ENCODE results near the gene SLC39A6. TPM values are rescaled to one million over a fixed set of nuclear protein-coding genes. Genes with fewer than 3 reads are reported as not detected.

SLC39A6 gene
- polyA plus RNA-seq, 1 of the 3 experiments (the other 2 are of a cell fraction) = 67.4 TPM

DNA sequence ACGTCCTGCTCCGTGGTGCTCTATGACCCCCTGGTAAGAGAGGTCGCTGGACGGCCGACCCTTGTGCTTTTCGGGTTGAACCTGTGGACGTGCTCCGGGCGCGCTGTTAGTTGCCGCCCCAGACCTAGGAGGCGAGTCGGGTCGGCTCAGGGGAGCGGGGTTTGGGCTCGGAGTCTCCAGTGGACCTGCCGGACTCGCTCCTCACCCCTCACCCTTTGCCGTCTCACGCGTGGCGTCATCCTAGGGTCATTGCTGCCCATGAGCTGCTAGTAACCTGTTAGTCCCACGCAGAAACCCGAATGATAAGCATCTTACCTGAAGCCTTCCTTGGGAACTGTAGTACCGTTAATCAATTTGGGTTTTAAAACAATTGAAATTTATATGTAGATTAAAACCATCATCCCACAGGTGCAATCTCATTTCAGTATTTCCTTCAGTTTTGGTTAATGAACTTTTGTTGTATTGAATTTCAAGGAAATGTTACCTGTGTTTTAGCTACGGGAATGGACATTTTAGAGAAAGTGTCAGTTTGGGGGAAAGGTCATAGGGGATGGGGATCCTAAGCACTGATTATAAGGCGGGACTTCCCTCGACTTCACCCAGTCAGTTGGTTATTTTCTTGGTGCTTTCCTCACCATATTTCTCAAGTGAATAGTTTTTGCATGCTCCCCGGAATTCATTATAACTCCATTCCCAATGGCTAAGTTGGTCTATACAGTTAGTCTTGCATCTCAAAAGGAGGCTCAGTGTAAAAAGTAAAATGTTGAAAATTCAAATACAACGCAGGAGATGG, 1.1 kb upstream of the SLC39A6 start:
- Histone ChIP-seq H2AFZ (ENCODE audit: low read depth) (peak overlapping the region; percentile 100), H3K9me3 (no peaks in the 10 kb centered on the region), H3K4me3 (ENCODE audit: low read depth in 2 of 2, low read length in 1 of 2) (peak overlapping the region; percentile 95 to 100), H3F3A (replicated peaks; ENCODE audit: insufficient read depth) (no peaks in the 10 kb centered on the region), H3K9me2 (no peaks in the 10 kb centered on the region), H3K27ac (ENCODE audit: low read depth in 2 of 2, low read length in 1 of 2) (peak overlapping the region; percentile 99 to 100), H3K36me3 (replicated peaks in 1 of 2; ENCODE audit: control insufficient read depth in 1 of 2, insufficient read depth in 2 of 2, low read length in 1 of 2) (peaks cover 22 to 31% of the 10 kb centered on the region in 2 experiments), H4K20me1 (ENCODE audit: insufficient read depth) (peaks cover 43% of the 10 kb centered on the region), H3K9ac (peak overlapping the region; percentile 100), H3K4me2 (peak overlapping the region; percentile 100), H3K27me3 (ENCODE audit: insufficient read depth) (no peaks in the 10 kb centered on the region), H3K4me1 (ENCODE audit: control insufficient read depth in 1 of 2, insufficient read depth in 2 of 2, low read depth in 1 of 2, low read length in 1 of 2) (peaks cover 4 to 38% of the 10 kb centered on the region in 2 experiments; a peak in 2 of 4 replicates), H3K79me2 (ENCODE audit: insufficient read depth) (peaks cover 85% of the 10 kb centered on the region)
- TF ChIP-seq YY1 (IDR thresholded peaks at IDR 0.05; ENCODE audit: low read depth) (no peak), POLR2AphosphoS5 (IDR thresholded peaks at IDR 0.05; ENCODE audit: low read depth, low read length) (no peak), MEF2A (IDR thresholded peaks at IDR 0.05; ENCODE audit: borderline replicate concordance, low read depth) (no peak), EZH2phosphoT487 (IDR thresholded peaks at IDR 0.05; ENCODE audit: borderline replicate concordance, low read depth) (no peak), MXI1 (IDR thresholded peaks at IDR 0.05; ENCODE audit: low read depth, low read length) (no peak; the same call in 1 of the 2 replicates), SIN3A (IDR thresholded peaks at IDR 0.05; ENCODE audit: borderline replicate concordance, low read depth, low read length) (no peak), RXRA (IDR thresholded peaks at IDR 0.05; ENCODE audit: borderline replicate concordance, low read depth) (no peak), TCF12 (IDR thresholded peaks at IDR 0.05) (no peak)
- TF ChIP-seq, protein P1, sequence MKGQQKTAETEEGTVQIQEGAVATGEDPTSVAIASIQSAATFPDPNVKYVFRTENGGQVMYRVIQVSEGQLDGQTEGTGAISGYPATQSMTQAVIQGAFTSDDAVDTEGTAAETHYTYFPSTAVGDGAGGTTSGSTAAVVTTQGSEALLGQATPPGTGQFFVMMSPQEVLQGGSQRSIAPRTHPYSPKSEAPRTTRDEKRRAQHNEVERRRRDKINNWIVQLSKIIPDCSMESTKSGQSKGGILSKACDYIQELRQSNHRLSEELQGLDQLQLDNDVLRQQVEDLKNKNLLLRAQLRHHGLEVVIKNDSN (IDR thresholded peaks at IDR 0.05; ENCODE audit: borderline replicate concordance, low read depth) = no peak
- TF ChIP-seq, protein P2, sequence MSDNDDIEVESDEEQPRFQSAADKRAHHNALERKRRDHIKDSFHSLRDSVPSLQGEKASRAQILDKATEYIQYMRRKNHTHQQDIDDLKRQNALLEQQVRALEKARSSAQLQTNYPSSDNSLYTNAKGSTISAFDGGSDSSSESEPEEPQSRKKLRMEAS (IDR thresholded peaks at IDR 0.05; ENCODE audit: low read depth) = no peak
- TF ChIP-seq, protein P3, sequence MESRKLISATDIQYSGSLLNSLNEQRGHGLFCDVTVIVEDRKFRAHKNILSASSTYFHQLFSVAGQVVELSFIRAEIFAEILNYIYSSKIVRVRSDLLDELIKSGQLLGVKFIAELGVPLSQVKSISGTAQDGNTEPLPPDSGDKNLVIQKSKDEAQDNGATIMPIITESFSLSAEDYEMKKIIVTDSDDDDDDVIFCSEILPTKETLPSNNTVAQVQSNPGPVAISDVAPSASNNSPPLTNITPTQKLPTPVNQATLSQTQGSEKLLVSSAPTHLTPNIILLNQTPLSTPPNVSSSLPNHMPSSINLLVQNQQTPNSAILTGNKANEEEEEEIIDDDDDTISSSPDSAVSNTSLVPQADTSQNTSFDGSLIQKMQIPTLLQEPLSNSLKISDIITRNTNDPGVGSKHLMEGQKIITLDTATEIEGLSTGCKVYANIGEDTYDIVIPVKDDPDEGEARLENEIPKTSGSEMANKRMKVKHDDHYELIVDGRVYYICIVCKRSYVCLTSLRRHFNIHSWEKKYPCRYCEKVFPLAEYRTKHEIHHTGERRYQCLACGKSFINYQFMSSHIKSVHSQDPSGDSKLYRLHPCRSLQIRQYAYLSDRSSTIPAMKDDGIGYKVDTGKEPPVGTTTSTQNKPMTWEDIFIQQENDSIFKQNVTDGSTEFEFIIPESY (IDR thresholded peaks at IDR 0.05; ENCODE audit: borderline replicate concordance, low read depth) = no peak
- ChIA-PET POLR2A (interaction anchor here (0.8 to 1.8 kb wide), 3 partner anchors 63 to 260 kb away, joined by 3 read pairs; no protein-coding TSS in a partner anchor), CTCF (interaction anchor here (0.5 to 1.4 kb wide), 3 partner anchors 16 to 443 kb away, joined by 3 to 7 read pairs (median 4); no protein-coding TSS in a partner anchor)
- DNase-seq = peak; percentile 22
- WGBS (ENCODE audit: low lambda C conversion rate) = 2% methylated on average over 16 of the region's 30 CpGs

DNA sequence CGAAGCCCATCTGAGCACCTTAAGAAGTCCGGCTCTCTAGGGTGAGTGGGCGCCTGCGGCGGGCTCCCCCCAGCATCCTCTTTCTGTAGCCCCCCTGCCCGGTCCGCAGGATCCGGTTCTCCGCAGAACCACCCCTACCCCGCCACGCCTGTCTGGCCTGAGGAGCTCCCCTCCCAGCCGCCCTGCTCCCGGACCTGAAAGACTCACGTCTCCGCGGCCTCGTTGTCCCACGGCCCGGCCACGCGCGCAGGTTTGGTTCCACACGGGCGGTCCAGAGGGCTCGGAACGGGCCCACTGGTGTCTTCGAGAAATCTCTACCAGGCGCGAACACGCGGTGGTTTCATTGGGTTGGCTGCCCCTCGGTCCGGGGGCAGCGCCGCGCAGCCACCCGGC, 237 bp downstream of the SLC39A6 start:
- Histone ChIP-seq H3K9me3 (no peaks in the 10 kb centered on the region), H3K27me3 (ENCODE audit: insufficient read depth) (no peaks in the 10 kb centered on the region), H3F3A (replicated peaks; ENCODE audit: insufficient read depth) (no peaks in the 10 kb centered on the region), H3K36me3 (replicated peaks in 1 of 2; ENCODE audit: control insufficient read depth in 1 of 2, insufficient read depth in 2 of 2, low read length in 1 of 2) (peaks cover 20 to 34% of the 10 kb centered on the region in 2 experiments), H3K4me2 (peak overlapping the region; percentile 100), H3K79me2 (ENCODE audit: insufficient read depth) (peaks cover 73% of the 10 kb centered on the region), H2AFZ (ENCODE audit: low read depth) (peak overlapping the region; percentile 91), H3K9me2 (no peaks in the 10 kb centered on the region), H3K4me1 (ENCODE audit: control insufficient read depth in 1 of 2, insufficient read depth in 2 of 2, low read depth in 1 of 2, low read length in 1 of 2) (peaks cover 4 to 36% of the 10 kb centered on the region in 2 experiments; a peak in 2 of 4 replicates), H3K9ac (peak overlapping the region; percentile 100), H3K27ac (ENCODE audit: low read depth in 2 of 2, low read length in 1 of 2) (peak overlapping the region; percentile 99 to 100; a peak in 3 of 4 replicates), H3K4me3 (ENCODE audit: low read depth in 2 of 2, low read length in 1 of 2) (peak overlapping the region; percentile 95 to 100), H4K20me1 (ENCODE audit: insufficient read depth) (peaks cover 30% of the 10 kb centered on the region)
- WGBS (ENCODE audit: low lambda C conversion rate) = under 1% methylated on average over 28 of the region's 37 CpGs
- DNase-seq = no peak
- ChIA-PET CTCF (interaction anchor here (0.7 to 3.2 kb wide), 8 partner anchors 18 to 456 kb away, joined by 3 to 12 read pairs (median 4); no protein-coding TSS in a partner anchor), POLR2A (interaction anchor here (0.8 to 1.3 kb wide), 5 partner anchors 9 to 261 kb away, joined by 3 to 12 read pairs (median 3); partner anchors contain the start of gene RMP24)
- TF ChIP-seq MXI1 (IDR thresholded peaks at IDR 0.05; ENCODE audit: low read depth, low read length) = peak; percentile 67
- TF ChIP-seq TAF1 (IDR thresholded peaks at IDR 0.05; ENCODE audit: borderline replicate concordance, low read depth, low read length) = no peak

All from SK-N-SH (cell line).